T-helper 1 cell (primary cell): ENCODE results near the gene SAMD9L.
A peak's percentile ranks its signal among the peaks of the same experiment; 100 is the strongest.
"Not testable (repeated sequence)": the region's sequence is repeated elsewhere in the genome, so short reads cannot be mapped to it uniquely, and the experiment has no call there.

Source experiments
- DNase-seq, 5 donors: peaks; one replicate each; pipeline ENCODE4 v3.0.0-alpha.2; 2012 to 2020

SAMD9L gene

DNA sequence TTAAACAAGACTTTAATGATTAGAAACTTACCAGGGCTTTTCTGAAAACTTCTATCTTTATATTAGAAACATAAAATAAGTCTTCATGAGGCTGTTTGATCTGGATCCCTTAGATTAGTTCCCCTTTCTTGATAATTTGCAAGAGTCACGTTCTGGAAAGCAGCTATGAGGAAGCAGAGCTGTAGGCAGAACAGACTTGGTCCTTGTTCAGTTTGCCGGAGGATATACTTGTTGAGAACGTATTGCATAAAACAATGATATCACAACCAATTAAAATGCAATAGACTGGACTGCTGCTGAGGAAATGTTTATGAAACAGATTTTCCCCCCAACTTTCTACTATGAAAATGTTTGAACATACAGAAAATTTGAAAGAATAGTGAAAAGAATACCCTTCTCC lies 2.8 kb downstream of the SAMD9L start:
- DNase-seq: no peak

GRCh38 chr7:93142127-93142526 lies 6.1 kb downstream of the SAMD9L start:
- DNase-seq: no peak

DNA sequence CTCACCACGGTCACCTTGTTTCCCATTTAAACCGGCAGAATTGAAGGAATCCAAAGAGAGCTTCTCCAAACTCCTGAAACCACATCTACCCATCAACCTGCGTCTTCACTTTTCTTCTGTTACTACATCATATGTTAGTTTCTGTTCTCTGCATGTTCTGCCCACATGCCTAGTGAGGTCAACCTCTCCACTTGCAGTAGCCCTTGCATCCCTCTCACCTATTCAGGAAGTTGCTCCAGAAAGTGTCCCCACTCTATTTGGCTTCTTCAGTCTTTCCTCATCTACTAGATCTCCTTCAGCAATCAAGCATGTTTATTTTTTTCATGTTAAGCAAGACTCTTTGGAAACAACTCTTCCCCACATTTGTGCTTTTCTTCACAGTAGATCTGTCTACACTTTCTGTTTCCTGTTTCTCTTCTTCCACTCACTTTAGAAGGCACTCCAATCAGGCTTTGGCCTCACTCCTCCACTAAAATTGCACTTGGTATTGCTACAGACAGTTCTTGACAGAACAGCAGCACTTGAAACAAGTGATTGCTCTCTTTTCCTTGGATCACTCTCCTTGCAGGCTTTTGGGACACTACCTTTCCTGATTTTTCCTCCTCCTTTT lies 7.5 kb downstream of the SAMD9L start:
- no peak for DNase-seq

DNA sequence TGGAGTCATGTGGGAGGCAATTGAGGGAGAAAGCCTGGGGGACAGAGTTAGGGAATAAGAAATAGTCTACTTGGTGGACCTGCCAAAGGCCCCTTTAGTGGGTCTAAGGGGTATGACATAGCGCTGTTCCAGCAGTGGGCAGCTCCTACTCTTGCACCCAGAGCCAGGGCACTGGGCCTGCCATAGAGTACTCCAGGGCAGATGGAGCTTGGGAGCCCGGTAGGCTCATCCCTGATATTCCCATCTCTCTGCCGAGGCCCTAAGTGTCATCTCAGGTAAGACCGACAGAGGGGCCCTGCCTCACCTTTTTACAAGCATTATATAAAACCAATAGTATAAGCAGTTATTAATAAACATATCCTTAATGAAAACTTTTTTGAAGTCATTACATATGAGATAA lies 9.6 kb downstream of the SAMD9L start:
- DNase-seq: no peak

DNA sequence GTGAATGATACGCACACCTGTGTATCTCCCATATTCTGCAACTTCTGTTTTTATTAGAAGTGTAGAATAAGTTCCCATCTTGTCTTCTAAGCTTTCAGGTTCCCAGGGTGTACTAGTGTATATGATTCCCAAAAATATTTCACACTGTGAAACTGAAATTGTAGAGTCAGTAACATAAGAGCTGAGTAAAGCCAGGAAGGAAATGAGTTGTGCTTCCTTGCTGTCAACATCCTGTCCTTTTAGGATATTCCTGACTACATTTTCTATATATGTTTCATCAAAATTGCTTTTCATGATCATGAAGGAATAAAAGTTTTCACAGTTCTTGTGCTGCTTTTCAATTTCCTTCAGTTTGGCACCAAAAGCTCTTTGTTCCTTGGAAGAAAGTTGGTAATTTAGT lies 15.2 kb downstream of the SAMD9L start:
- DNase-seq: no peak

DNA sequence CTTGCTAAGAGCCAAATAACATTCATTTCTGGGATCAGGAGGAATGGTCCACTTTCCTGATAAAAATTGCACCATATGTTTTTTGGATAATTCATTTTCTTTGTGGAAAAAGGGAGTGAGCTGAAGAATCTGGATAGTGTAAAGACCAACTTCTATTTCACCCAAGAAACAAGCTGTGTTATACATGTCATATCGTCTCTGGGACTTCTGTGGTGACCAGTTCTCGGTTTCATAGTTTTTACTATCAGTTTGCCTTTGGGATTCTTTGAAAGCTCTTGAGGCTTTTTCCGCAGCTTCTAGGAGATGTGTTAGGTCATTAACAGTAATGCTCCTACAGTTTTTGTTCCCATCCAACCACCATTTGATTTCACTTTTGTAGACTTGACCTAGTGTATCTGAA lies 16.0 kb downstream of the SAMD9L start:
- DNase-seq: no peak

DNA sequence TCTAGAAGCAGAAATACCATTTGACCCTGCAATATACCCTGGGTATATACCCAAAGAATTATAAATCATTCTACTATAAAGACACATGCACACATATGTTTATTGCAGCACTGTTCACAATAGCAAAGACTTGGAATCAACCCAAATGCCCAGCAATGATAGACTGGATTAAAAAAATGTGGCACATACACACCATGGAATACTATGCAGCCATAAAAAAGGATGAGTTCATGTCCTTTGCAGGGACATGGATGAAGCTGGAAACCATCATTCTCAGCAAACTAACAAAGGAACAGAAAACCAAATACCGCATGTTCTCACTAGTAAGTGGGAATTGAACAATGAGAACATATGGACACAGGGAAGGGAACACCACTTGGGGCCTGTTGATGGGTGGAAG lies 21.2 kb downstream of the SAMD9L start:
- DNase-seq: not testable (repeated sequence)

GRCh38 chr7:93123532-93123931 lies 24.7 kb downstream of the SAMD9L start:
- not testable (repeated sequence) for DNase-seq

GRCh38 chr7:93120592-93121549 lies 27.3 kb downstream of the SAMD9L start:
- no peak for DNase-seq

- DNase-seq: no peak
These were observed 28.8 kb downstream of the SAMD9L start for GRCh38 chr7:93119191-93119905.

- DNase-seq: peak; percentile 21 to 88 (median 49)
These were observed 30.2 kb downstream of the SAMD9L start, which contains the start of gene SAMD9 for GRCh38 chr7:93117852-93118530. SAMD9 (minus strand) TSS chr7:93117979; CDS start chr7:93106097, 11,882 bp downstream.

DNA sequence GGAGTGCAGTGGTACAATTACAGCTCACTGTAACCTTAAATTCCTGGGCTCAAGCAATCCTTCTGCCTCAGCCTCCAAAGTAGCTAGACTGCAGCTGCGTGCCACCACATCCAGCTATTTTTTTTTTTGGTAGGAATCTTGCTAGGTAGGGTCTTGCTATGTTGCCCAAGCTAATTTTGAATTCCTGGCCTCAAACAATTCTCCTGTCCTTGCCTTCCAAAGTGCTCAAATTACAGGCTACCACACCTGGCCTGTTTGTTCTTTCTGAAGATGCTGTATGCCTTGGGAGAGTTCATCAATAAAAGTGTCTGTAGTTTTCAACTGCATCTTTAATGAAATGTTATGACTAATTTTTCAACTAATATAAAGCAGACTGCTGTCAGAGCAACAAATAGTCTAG lies 30.9 kb downstream of the SAMD9L start:
- DNase-seq: peak in 1 of 5 donors; percentile 8

GRCh38 chr7:93115796-93116195 lies 32.4 kb downstream of the SAMD9L start:
- DNase-seq: peak in 1 of 5 donors; percentile 19

GRCh38 chr7:93108003-93108402 lies 40.2 kb downstream of the SAMD9L start:
- DNase-seq: no peak

- no peak for DNase-seq
These were observed 50.8 kb downstream of the SAMD9L start for GRCh38 chr7:93097388-93097787.

- DNase-seq: peak in 1 of 5 donors; percentile 40
These were observed 55.3 kb downstream of the SAMD9L start for GRCh38 chr7:93092757-93093370.
